Ishikawa (cell line): Measurements from ENCODE around the gene CSNK1G1.

ENCODE experiments used
- CEBPB ChIP-seq: IDR thresholded peaks from 2 replicates; pipeline ENCODE4 v1.6.1; 2012
- EGR1 ChIP-seq: IDR thresholded peaks from 2 replicates; pipeline ENCODE4 v1.6.1; 2012
- NFIC ChIP-seq: IDR thresholded peaks from 2 replicates; pipeline ENCODE4 v1.6.1; 2012
- TCF12 ChIP-seq: IDR thresholded peaks from 2 replicates; pipeline ENCODE4 v1.6.1; 2012; ENCODE audit warnings: low read depth
- YY1 ChIP-seq: IDR thresholded peaks from 2 replicates; pipeline ENCODE4 v1.6.1; 2012; ENCODE audit warnings: low read depth
- TF ChIP-seq, protein P1 (sequence below): IDR thresholded peaks from 2 replicates; pipeline ENCODE4 v1.6.1; 2012; ENCODE audit warnings: low read depth, mild to moderate bottlenecking
- TF ChIP-seq, protein P2 (sequence below): IDR thresholded peaks from 2 replicates; pipeline ENCODE4 v1.6.1; 2012

DNA sequence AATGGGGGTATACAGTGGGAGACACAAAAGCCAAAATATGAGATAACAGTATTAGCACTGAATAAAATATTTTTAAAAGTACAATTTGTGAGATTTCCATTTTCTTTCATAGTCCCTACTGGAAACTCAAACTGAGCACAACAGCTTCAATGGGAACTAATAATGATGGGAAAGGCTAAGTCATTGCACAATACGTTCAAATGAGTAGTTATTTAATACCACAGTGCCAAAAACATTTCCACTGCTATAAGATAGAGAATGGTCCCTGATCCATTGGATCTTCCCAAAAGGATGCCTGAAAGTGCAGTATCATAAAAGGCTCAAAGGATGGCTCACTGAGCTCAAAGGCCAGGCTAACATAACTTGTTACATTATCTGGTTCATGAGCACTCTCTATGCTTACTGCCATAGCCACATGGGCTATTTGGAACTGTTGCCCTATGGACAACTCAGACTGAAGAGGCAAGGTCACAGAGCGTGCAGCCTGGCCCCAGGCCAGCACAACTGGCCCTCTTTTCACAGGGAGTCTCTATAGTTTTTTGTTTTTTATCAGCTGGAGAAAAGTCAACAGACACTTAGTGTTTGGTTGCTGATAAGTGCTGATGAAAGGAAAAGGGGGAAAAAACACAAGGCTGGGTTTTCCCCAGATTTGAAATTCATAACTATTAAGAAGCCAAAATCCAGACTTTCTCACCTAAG lies 139.1 kb downstream of the CSNK1G1 start:
- TF ChIP-seq NFIC (0 out of 2 replicates have a peak, but pooled peaks have one; percentile 23), YY1 (no peak), EGR1 (no peak), CEBPB (no peak), TCF12 (no peak)
- TF ChIP-seq, protein P1, sequence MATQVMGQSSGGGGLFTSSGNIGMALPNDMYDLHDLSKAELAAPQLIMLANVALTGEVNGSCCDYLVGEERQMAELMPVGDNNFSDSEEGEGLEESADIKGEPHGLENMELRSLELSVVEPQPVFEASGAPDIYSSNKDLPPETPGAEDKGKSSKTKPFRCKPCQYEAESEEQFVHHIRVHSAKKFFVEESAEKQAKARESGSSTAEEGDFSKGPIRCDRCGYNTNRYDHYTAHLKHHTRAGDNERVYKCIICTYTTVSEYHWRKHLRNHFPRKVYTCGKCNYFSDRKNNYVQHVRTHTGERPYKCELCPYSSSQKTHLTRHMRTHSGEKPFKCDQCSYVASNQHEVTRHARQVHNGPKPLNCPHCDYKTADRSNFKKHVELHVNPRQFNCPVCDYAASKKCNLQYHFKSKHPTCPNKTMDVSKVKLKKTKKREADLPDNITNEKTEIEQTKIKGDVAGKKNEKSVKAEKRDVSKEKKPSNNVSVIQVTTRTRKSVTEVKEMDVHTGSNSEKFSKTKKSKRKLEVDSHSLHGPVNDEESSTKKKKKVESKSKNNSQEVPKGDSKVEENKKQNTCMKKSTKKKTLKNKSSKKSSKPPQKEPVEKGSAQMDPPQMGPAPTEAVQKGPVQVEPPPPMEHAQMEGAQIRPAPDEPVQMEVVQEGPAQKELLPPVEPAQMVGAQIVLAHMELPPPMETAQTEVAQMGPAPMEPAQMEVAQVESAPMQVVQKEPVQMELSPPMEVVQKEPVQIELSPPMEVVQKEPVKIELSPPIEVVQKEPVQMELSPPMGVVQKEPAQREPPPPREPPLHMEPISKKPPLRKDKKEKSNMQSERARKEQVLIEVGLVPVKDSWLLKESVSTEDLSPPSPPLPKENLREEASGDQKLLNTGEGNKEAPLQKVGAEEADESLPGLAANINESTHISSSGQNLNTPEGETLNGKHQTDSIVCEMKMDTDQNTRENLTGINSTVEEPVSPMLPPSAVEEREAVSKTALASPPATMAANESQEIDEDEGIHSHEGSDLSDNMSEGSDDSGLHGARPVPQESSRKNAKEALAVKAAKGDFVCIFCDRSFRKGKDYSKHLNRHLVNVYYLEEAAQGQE: no peak
- TF ChIP-seq, protein P2, sequence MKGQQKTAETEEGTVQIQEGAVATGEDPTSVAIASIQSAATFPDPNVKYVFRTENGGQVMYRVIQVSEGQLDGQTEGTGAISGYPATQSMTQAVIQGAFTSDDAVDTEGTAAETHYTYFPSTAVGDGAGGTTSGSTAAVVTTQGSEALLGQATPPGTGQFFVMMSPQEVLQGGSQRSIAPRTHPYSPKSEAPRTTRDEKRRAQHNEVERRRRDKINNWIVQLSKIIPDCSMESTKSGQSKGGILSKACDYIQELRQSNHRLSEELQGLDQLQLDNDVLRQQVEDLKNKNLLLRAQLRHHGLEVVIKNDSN: no peak
